GM18502 (cell line): ENCODE measurements around the gene DLG2.
"Not testable (repeated sequence)": the region's sequence is repeated elsewhere in the genome, so short reads cannot be mapped to it uniquely, and the experiment has no call there.

Source experiments
- ATAC-seq: cut with Tn5 transposase; IDR thresholded peaks from one replicate; pipeline ENCODE4 v1.9.1; 2021; ENCODE audit warnings: mild to moderate bottlenecking; ENCODE audit not compliant: unreplicated experiment, poor library complexity

The DLG2 gene

GRCh38 chr11:85627332-85627997 lies at the start of gene DLG2:
DLG2 (minus strand) TSS chr11:85627344.
- peak; percentile 3 for ATAC-seq

GRCh38 chr11:85673393-85673792 lies 46.2 kb upstream of the DLG2 start:
- no peak for ATAC-seq

- no peak for ATAC-seq
Observed at GRCh38 chr11:85672105-85672902, 45.2 kb upstream of the DLG2 start.

- not testable (repeated sequence) for ATAC-seq
Observed at GRCh38 chr11:85670949-85671663, 44.0 kb upstream of the DLG2 start.

- ATAC-seq: no peak
Observed at GRCh38 chr11:85668157-85668556, 41.0 kb upstream of the DLG2 start.

- no peak for ATAC-seq
Observed at GRCh38 chr11:85666687-85667086, 39.5 kb upstream of the DLG2 start.

GRCh38 chr11:85665733-85666132 lies 38.6 kb upstream of the DLG2 start:
- ATAC-seq: no peak

GRCh38 chr11:85664615-85665481 lies 37.7 kb upstream of the DLG2 start, which contains the start of gene CREBZF:
CREBZF (minus strand) TSS chr11:85665129; CDS start chr11:85664875, 254 bp downstream.
- peak; percentile 91 for ATAC-seq

GRCh38 chr11:85663753-85664614 lies 36.8 kb upstream of the DLG2 start:
- peak; percentile 72 for ATAC-seq

- ATAC-seq: no peak
Observed at GRCh38 chr11:85663080-85663752, 36.1 kb upstream of the DLG2 start.

GRCh38 chr11:85661972-85662664 lies 35.0 kb upstream of the DLG2 start:
- ATAC-seq: no peak

GRCh38 chr11:85658180-85658579 lies 31.0 kb upstream of the DLG2 start:
- no peak for ATAC-seq

- no peak for ATAC-seq
Observed at GRCh38 chr11:85656777-85657176, 29.6 kb upstream of the DLG2 start.

GRCh38 chr11:85654343-85654742 lies 27.2 kb upstream of the DLG2 start:
- ATAC-seq: not testable (repeated sequence)

- ATAC-seq: no peak
Observed at GRCh38 chr11:85652786-85653447, 25.8 kb upstream of the DLG2 start.

- no peak for ATAC-seq
Observed at GRCh38 chr11:85651118-85651517, 24.0 kb upstream of the DLG2 start.

GRCh38 chr11:85647604-85648299 lies 20.6 kb upstream of the DLG2 start, which contains the start of gene TMEM126A:
TMEM126A (plus strand) TSS chr11:85647967; CDS start chr11:85650256, 2,289 bp downstream.
- peak; percentile 100 for ATAC-seq
